Measurements from ENCODE around the gene CD81. TPM values are rescaled to one million over a fixed set of nuclear protein-coding genes. Genes with fewer than 3 reads are reported as not detected.

CD81 gene
- total and polyA plus RNA-seq, 5 experiments from 2014 or later, result 15.3 to 92.1 (median 62.0) TPM

DNA sequence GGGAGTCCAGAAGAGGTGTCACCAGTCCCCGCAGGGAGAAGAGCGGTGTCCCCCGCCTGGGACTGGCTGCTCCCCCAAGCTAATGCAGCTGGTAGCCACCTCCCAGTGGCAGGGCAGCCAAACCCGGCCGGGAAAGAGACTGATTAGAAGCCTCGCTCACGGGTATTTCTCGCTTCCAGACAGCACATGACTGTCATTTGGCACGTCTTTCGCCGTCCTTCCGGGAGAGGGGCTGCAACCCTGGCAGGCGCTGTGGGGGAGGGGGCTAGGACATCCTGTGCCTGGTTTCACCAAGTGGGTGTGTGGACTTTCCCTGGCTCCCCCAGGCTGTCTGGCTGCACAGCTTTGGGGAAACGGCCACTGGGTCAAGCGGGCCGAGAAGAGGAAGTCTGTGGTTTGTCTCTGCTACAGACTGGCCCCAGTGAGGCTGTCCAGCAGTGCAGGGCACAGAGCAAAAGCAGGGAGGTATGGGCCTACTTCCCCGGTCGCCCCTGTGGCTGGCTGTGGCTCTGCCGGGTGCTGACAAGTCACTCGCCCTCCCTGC lies 3.8 kb downstream of the CD81 start:
- peak in 1 of 10 donors; percentile 0 for DNase-seq
- no peaks in the 10 kb centered on the region for H3K27me3 Mint-ChIP-seq
- peaks cover 0 to 4% (median 2%) of the 10 kb centered on the region in 3 donors for H3K36me3 Mint-ChIP-seq
- peak overlapping the region in 4 of 10 donors; percentile 9 to 70 (median 52) for H3K4me3 Mint-ChIP-seq
- H3K4me1 Mint-ChIP-seq, result peaks cover 23 to 68% (median 67%) of the 10 kb centered on the region in 4 donors
- H3K9me3 Mint-ChIP-seq, result no peaks in the 10 kb centered on the region
- peak overlapping the region in 2 of 10 donors; percentile 46 to 83 for H3K27ac Mint-ChIP-seq
- no peak for ATAC-seq
- POLR2A ChIA-PET, result no interaction called here

DNA sequence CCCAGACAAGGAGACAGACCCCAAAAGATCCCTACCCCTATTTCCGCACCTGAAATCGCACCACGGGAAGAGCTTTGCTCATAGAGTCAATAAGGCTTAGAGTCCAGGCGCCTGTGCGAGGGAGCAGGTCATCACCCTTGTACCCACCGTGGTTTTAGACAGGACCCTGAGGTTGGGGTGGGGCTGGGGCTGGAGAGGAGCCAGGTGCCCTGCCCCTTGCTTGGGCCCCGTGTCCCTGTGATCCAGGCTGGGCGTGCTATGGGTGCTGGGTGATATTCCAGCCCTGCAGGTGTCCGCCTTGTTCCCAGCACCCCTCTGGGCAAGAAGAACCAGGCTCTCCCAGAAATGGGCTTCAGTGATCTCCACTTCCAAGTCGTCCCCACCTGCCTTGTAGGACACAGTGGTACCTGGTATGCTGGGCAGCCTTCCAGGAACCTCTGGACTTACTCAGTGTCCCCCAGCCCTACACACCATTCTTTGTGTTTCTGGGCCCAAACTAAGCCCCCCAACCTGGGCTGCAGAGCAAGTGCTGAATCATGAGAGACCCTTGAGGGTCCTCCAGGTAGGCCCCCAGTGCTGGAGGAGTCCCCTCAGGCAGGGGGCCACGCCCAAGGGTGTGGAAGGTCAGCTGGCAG lies 4.5 kb downstream of the CD81 start:
- H3K27ac Mint-ChIP-seq, result peak overlapping the region in 2 of 10 donors; percentile 46 to 74
- ATAC-seq (no peak), DNase-seq (peak in 1 of 10 donors; percentile 0)
- peaks cover 26 to 74% (median 72%) of the 10 kb centered on the region in 4 donors for H3K4me1 Mint-ChIP-seq
- no peaks in the 10 kb centered on the region for H3K9me3 Mint-ChIP-seq
- peaks cover 0 to 2% (median 2%) of the 10 kb centered on the region in 3 donors for H3K36me3 Mint-ChIP-seq
- H3K27me3 Mint-ChIP-seq, result no peaks in the 10 kb centered on the region
- peak overlapping the region in 2 of 10 donors; percentile 10 to 57 for H3K4me3 Mint-ChIP-seq
- POLR2A ChIA-PET, result no interaction called here

DNA sequence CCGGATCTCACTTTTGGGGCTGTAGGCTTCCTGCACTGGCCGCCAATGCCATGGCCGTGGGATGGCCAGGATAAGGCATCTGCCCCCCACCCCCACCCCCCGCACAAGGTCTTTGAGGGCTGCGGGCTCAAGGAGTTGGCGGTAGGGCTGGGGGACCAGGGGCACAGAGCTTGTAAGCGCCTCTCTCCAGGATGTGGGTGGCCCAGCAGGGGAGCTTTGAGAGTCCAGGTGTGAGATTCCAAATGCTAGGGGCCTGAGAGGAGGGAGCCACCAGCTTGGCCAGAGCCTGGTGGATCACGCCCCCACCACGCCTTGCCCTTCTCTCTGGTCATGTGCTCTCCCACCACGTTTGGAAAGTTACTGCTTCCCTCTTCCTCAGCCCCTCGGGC lies 5.0 kb downstream of the CD81 start:
- no peaks in the 10 kb centered on the region for H3K9me3 Mint-ChIP-seq
- H3K4me1 Mint-ChIP-seq, result peaks cover 26 to 79% (median 77%) of the 10 kb centered on the region in 4 donors
- peaks cover 0 to 2% (median 2%) of the 10 kb centered on the region in 3 donors for H3K36me3 Mint-ChIP-seq
- peak overlapping the region in 1 of 10 donors; percentile 14 for H3K4me3 Mint-ChIP-seq
- DNase-seq (peak in 1 of 10 donors; percentile 1), ATAC-seq (no peak)
- H3K27ac Mint-ChIP-seq, result peak overlapping the region in 2 of 10 donors; percentile 8 to 46
- POLR2A ChIA-PET, result no interaction called here
- H3K27me3 Mint-ChIP-seq, result no peaks in the 10 kb centered on the region

DNA sequence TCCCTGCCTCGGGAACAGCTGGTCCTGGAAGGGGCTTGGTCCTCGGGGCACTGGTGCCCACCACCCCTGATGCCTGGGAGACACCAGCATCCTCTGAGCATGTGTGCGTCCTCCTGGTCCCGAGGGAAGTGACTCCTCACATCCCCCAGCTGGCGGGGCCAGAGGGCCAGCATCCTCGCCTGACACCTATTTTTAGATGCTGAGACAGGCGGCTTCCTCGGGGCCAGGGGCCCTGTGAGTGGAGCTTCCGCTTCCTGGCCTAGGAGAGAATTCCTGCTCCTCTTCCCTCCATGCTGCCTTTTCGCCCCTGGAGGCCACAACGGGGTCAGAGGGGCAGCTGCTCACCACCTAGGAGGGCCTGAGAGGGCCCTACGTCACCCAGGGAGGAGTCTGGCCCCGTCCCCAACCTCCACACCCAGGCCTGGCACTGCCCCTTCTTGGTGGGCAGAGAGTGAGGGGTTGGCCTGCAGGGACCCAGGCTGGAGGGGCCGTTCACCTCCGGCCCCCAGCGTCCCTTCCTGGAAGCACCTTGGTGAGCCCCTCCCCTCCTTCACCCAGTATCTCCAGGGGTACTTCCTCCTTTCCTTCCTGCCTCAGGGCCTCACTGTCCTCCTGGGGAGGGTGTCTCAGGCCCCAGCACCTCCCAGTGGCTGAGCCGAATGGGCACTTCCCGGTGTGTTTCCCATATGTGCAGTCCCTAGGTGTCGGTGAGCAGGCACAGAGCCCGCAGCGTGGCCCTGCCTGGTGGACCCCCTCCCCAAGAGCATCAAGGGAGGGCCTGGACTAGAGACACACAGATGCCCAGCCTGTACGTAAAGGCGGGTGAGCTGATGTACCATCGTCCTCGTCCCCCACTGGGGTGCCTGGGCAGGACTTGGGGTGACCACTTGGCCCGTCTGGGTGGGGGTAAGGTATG lies 6.1 kb downstream of the CD81 start:
- DNase-seq (peak in 1 of 10 donors; percentile 6), ATAC-seq (no peak)
- Mint-ChIP-seq H3K36me3 (peaks cover 0 to 2% (median 2%) of the 10 kb centered on the region in 3 donors), H3K4me1 (peaks cover 26 to 86% (median 82%) of the 10 kb centered on the region in 4 donors), H3K9me3 (no peaks in the 10 kb centered on the region), H3K27ac (peak overlapping the region in 8 of 10 donors; percentile 31 to 72 (median 48)), H3K4me3 (peak overlapping the region in 2 of 10 donors; percentile 15 to 18), H3K27me3 (no peaks in the 10 kb centered on the region)
- POLR2A ChIA-PET, result interaction anchor here (1.1 kb wide), 1 partner anchor 17 kb away, joined by 4 read pairs; the partner anchor contains the start of gene TSSC4

DNA sequence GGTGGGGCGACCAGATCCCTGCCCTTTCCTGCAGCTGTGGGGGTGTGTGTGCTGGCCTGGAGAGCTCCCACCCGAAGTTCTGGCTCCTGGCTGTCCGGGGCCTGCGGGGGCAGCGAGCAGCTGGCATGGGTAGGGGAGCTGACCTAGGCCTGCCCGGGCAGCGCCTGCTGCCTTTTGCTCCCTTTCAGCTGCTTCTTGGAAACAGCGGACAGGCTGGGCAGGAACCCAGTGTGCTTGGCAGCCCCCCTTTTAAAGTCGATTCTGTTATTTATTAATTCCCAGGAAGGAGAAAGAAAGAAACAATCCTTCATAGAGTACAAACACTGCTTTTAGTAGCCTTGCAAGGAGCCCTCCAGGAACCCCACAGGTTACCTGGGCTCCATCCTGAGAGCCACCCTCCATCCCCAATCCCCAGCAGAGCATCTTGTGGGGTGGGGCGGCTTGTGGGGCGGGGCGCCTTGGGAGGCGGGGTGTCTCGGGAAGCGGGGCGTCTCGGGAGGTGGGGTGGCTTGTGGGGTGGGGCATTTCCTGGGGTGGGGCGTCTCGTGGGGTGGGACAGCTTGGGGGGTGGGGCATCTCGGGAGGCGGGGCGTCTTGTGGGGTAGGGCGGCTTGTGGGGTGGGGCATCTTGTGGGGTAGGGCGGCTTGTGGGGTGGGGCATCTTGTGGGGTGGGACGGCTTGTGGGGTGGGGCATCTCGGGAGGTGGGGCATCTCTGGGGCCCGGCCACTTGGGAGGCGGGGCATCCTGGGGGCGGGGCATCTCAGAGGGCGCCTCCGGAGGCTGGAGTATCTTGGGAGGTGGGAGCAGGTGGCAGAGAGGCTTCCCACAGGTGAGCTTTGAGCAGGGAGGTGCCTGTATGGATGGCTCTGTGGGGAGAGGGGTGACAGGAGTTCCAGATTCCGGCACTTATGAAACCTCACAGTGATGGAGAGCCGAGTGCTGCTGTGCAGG lies 7.0 kb downstream of the CD81 start:
- Mint-ChIP-seq H3K4me3 (peak overlapping the region in 5 of 10 donors; percentile 20 to 77 (median 56)), H3K27me3 (no peaks in the 10 kb centered on the region), H3K4me1 (peaks cover 27 to 85% (median 80%) of the 10 kb centered on the region in 4 donors), H3K27ac (peak overlapping the region in 6 of 10 donors; percentile 14 to 78 (median 58)), H3K9me3 (no peaks in the 10 kb centered on the region), H3K36me3 (peaks cover 0 to 2% (median 2%) of the 10 kb centered on the region in 3 donors)
- peak in 1 of 2 donors; percentile 5 for ATAC-seq
- POLR2A ChIA-PET, result no interaction called here
- peak in 3 of 10 donors; percentile 16 to 37 (median 22) for DNase-seq

DNA sequence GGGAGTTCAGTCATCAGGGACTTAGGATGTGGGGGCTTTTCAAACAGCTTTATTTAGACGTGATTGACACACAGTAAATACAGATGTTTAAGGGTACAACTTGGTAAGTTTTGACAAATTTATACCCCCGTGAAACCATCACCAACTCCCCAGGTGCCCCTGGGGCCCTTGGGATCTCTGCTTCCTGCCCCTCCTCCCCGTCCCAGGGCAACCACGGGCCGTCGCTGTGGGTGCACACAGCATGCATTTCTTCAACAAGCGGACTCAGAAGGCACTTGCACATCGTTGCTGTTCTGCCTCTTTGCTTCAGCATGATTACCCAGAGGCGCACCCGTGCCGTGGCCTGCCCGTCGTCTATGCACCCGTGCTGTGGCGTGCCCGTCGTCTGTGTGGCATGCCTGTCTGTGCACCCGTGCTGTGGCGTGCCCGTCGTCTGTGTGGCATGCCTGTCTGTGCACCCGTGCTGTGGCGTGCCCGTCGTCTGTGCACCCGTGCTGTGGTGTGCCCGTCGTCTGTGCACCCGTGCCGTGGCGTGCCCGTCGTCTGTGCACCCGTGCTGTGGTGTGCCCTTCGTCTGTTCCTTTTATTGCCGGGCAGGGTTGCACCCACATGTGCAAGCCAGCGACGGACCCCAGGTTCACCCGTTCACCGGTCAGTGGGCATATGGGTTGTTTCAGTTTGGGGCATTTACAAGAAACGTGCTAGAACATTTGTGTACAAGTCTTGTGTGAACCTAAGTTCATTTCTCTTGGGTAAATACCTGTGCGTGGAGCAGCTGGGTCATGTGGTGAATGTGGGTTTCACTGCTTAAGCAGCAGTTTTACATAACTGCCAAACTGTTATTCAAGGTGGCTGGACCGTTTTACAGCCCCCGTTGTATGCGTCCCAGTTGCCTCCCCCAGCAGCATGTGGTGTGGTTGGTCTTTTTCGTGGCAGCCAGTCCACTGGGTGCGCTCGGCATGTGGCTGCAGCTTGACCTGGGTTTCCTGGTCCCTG lies 8.3 kb downstream of the CD81 start:
- peak overlapping the region in 7 of 10 donors; percentile 34 to 88 (median 80) for H3K27ac Mint-ChIP-seq
- H3K9me3 Mint-ChIP-seq, result no peaks in the 10 kb centered on the region
- H3K36me3 Mint-ChIP-seq, result peaks cover 0 to 2% (median 2%) of the 10 kb centered on the region in 3 donors
- H3K4me3 Mint-ChIP-seq, result peak overlapping the region in 8 of 10 donors; percentile 1 to 77 (median 50)
- ATAC-seq (peak in 1 of 2 donors; percentile 13), DNase-seq (peak in 1 of 10 donors; percentile 1)
- no peaks in the 10 kb centered on the region for H3K27me3 Mint-ChIP-seq
- peaks cover 32 to 90% (median 83%) of the 10 kb centered on the region in 4 donors for H3K4me1 Mint-ChIP-seq
- POLR2A ChIA-PET, result interaction anchor here (2.9 kb wide), 1 partner anchor 8 kb away, joined by 18 read pairs; the partner anchor contains the start of gene CD81

DNA sequence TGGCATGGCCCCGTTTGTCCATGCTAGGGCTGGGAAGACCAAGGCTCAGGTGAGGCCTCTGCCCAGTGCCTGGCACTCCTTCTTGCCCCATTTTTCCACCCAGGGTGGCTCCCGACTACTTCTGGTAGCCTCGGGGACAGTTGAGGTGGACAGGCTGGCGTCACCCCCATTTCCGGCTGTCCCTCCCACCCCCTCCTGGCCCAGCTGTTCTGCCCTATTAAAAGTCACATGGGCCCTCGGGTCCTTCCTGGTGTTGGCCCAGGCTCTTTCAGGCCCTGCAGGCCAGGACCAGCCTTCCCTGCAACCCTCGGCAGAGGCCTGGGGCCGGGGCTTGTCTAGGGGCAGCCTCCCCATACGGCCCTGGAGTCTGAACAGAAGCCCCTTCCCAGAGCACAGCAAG lies 9.5 kb downstream of the CD81 start:
- ATAC-seq, result no peak
- POLR2A ChIA-PET, result interaction anchor here (0.6 to 2.9 kb wide), 4 partner anchors 9 to 522 kb away, joined by 3 to 18 read pairs (median 7); partner anchors contain the start of genes CD81 and TSSC4
- Mint-ChIP-seq H3K27me3 (no peaks in the 10 kb centered on the region), H3K4me3 (peak overlapping the region in 2 of 10 donors; percentile 41 to 77), H3K4me1 (peaks cover 27 to 80% (median 74%) of the 10 kb centered on the region in 4 donors), H3K27ac (peak overlapping the region in 4 of 10 donors; percentile 28 to 75 (median 66)), H3K9me3 (no peaks in the 10 kb centered on the region), H3K36me3 (peaks cover 0 to 3% (median 0%) of the 10 kb centered on the region in 3 donors)
- DNase-seq, result no peak

DNA sequence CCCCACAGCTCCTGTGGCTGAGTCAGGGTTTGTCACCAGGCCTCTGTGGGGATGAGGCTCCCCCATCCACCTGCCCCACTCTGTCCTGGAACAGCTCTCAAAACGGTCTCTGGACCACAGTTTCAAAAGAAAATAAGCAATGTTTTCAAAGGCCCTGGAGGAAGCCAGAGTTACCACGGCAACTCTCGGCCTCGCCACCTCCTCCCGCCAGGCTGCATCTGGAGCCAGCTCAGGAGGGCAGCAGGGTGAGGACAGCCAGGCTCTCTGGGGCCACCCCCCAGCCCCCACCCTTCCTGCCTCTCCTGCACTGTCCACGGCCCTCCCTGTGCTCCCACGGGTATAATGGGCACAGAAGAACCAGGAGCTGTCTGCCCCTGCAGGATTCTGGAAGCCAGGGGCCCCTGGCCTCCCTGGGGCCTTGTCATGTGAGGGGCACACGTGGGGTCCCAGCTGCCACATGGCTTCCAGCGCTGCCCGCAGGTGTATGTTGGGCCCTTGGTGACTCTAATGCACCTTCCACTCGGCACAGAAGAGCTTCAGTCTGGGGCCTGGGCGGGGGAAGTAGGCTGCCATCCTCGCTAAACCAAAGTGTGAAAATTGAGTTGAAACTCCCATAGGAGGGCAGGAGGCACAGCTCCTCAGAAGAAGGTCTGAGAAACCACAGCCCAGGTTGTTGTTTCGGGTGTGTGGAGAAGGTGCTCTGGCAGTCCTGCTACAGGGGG lies 10.3 kb downstream of the CD81 start:
- H3K4me3 Mint-ChIP-seq, result peak overlapping the region in 4 of 10 donors; percentile 15 to 66 (median 24)
- no peaks in the 10 kb centered on the region for H3K9me3 Mint-ChIP-seq

DNA sequence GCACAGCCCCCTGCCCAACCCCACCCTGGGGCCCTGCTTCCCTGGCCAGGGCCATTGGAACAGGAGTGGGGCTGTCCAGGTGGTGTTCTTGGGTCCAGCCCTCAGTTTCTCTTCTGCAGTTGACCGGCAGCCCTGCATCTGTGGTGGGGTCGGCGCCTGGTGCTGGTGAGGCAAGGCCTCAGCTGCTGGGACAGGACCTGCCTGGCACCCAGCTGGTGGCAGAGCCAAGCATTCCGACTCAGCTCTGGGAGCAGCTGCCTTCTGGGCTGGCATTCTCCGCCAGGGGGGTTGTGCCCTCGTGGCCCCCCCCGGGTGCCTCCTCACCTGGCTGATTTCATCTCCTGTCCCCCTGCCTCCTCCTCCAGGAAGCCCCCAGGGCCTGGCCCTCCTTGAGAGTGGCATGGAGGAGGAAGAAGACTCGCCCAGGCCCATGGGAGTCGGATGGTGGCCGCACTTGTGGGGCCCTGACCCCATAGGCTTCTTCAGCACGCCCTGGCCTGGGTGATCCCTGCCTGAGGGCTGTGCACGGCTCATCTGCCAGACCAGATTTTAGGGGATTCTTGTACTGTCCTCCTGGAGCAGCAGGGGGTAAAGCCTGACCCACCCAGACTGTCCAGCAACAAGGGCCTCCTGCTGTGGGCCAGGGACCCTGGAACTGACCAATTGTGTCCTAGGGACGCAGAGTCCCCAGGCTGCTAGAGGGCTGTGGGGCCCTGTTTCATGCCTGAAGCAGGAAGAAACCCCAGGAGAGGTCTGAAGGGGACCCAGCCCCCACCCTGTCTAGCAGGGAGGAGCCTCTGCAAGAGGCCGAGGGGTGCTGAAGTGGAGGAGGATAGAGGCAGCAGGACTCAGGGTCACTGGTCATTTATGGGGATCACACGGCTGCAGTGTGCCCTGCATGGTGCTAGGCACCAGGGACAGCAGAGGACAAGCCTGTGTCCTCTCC lies 11.6 kb downstream of the CD81 start:
- no peaks in the 10 kb centered on the region for H3K9me3 Mint-ChIP-seq
- H3K27me3 Mint-ChIP-seq, result no peaks in the 10 kb centered on the region
- ATAC-seq (peak in 1 of 2 donors; percentile 3), DNase-seq (no peak)
- H3K4me3 Mint-ChIP-seq, result peak overlapping the region in 2 of 10 donors; percentile 26 to 70
- peaks cover 0 to 3% (median 0%) of the 10 kb centered on the region in 3 donors for H3K36me3 Mint-ChIP-seq
- H3K27ac Mint-ChIP-seq, result peak overlapping the region; percentile 34 to 90 (median 70)
- H3K4me1 Mint-ChIP-seq, result peaks cover 23 to 63% (median 56%) of the 10 kb centered on the region in 4 donors
- POLR2A ChIA-PET, result interaction anchor here (0.5 to 2.9 kb wide), 5 partner anchors 10 to 24 kb away, joined by 3 to 18 read pairs (median 4); partner anchors contain the start of genes CD81 and TSSC4

More for the DNA sequence above, 10.3 kb downstream of the CD81 start:
- Mint-ChIP-seq H3K27me3 (no peaks in the 10 kb centered on the region), H3K36me3 (peaks cover 0 to 3% (median 0%) of the 10 kb centered on the region in 3 donors), H3K27ac (peak overlapping the region in 8 of 10 donors; percentile 18 to 74 (median 42)), H3K4me1 (peaks cover 27 to 72% (median 68%) of the 10 kb centered on the region in 4 donors)
- POLR2A ChIA-PET, result interaction anchor here (1.0 to 2.9 kb wide), 4 partner anchors 10 to 88 kb away, joined by 3 to 18 read pairs (median 7); partner anchors contain the start of genes CD81 and TSSC4
- DNase-seq (peak in 1 of 10 donors; percentile 55), ATAC-seq (peak in 1 of 2 donors; percentile 20)
